GM10266 (cell line): ENCODE results near the gene AHRR.
"Not testable (repeated sequence)": the region's sequence is repeated elsewhere in the genome, so short reads cannot be mapped to it uniquely, and the experiment has no call there.

Experiments used
- DNase-seq: peaks from one replicate; pipeline ENCODE4 v3.0.0; 2012; ENCODE audit errors: extremely low spot score
- TF ChIP-seq, protein P1 (sequence below): IDR thresholded peaks from 2 replicates; pipeline ENCODE4 v1.5.1; 2012; ENCODE audit warnings: mild to moderate bottlenecking, low read depth; ENCODE audit not compliant: control insufficient read depth, insufficient read depth; ENCODE audit errors: missing control alignments

The AHRR gene

DNA sequence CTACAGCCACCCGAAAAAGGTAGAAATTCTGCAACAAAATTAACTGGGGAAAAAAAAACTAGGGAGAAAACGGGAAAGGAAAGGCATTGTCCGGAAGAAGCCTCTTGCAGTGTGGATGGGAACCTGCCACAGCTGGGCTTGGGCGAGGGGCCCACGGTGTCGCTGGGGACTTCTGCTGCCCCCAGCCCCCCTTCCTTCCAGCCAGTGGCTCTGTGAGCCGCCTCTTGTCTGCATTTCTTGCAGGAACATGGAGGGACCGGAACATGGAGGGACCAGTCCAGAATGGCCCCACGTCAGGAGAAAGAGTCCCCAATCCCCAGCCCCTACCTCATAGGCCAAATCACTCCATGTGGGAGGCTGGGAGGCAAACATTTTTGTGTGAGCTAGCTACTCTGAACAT, 84.5 kb downstream of the AHRR start:
- no peak for DNase-seq
- TF ChIP-seq, protein P1, sequence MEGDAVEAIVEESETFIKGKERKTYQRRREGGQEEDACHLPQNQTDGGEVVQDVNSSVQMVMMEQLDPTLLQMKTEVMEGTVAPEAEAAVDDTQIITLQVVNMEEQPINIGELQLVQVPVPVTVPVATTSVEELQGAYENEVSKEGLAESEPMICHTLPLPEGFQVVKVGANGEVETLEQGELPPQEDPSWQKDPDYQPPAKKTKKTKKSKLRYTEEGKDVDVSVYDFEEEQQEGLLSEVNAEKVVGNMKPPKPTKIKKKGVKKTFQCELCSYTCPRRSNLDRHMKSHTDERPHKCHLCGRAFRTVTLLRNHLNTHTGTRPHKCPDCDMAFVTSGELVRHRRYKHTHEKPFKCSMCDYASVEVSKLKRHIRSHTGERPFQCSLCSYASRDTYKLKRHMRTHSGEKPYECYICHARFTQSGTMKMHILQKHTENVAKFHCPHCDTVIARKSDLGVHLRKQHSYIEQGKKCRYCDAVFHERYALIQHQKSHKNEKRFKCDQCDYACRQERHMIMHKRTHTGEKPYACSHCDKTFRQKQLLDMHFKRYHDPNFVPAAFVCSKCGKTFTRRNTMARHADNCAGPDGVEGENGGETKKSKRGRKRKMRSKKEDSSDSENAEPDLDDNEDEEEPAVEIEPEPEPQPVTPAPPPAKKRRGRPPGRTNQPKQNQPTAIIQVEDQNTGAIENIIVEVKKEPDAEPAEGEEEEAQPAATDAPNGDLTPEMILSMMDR: no peak

DNA sequence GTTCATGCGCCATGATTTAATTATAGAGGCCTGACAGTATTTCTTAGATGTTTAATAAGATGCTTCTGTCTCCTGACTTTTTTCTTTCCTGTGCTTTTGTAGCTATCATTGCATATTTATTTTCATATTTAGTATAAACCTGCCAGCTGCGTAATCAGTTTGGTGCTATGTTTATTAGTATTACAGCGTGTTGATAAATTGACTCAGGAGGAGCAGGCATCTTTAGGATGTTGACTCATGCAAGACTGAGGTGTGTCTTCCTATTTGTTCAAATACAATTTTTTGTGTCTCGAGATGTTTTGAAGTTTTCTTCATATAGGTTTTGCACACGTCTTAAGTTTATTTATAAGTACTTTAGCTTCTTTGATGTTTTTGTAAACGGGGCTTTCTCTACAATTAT, 85.5 kb downstream of the AHRR start:
- DNase-seq: no peak
- TF ChIP-seq, protein P1: no peak

DNA sequence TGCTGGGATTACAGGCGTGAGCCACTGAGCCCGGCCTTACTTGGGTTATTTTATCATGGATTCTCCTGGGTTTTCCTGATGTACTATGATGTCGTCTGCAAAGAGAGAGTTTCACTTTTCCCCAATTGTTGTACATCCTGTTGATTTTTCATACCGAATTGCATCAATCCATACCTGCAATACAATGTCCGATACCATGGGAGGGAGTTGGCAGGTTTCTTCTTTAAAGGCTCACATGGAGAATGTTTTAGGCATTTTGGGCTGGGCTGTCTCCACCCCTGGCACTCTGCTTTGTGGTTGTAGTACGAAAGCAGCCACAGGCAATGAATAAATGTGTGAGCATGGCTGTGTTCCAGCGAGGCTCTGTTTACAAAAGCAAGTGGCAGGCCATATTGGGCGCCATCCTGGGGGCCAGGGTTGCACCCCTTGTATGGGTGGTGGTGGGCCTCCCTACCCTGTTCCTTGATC, 86.3 kb downstream of the AHRR start:
- no peak for DNase-seq
- TF ChIP-seq, protein P1: no peak

DNA sequence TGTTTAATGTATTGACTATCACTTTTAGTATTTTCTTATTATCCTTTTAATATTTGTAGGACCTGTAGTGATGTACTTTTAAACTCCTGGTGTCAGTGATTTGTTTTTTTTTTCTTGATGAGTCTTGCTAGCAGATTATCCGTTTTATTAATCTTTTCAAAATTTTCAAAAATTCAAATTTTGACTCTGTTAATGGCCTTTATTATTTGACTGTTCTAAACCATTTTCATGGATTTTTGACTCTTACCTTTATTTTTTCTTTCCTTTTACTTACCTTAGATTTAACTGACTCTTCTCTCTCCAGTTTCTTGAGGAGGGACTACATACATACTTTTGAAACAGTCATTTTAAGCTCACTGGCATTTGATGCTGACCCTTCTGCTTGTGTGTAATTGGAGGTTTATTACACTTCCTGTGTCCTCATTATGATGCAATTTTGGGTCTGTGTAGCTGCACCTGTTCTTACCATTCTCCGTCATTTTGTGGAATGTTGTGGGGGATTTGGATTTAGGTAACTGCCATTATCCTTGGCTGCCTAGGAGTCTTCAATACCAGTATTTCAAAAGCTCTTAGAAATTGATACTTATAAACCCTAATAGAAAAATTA, 89.5 kb downstream of the AHRR start:
- TF ChIP-seq, protein P1: no peak
- DNase-seq: no peak

DNA sequence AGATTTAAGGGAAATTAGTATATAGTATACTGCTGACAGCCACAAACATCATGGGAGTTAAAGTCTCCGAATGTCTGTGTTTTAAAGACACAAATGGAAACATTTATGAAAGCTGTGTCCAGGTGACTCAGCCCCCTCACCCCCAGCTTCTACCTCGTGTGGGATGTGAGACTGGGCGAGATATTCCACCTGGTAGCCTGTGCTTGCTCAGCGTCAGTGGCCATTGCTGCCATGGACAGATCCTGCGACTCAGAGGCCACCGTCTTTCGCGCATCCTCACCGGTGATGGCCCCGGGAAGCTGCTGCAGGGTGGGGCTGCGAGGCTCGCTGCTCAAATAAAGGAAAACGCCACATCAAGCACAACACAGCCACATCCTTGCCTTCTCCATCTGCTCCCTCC, 90.2 kb downstream of the AHRR start:
- TF ChIP-seq, protein P1: no peak
- no peak for DNase-seq

DNA sequence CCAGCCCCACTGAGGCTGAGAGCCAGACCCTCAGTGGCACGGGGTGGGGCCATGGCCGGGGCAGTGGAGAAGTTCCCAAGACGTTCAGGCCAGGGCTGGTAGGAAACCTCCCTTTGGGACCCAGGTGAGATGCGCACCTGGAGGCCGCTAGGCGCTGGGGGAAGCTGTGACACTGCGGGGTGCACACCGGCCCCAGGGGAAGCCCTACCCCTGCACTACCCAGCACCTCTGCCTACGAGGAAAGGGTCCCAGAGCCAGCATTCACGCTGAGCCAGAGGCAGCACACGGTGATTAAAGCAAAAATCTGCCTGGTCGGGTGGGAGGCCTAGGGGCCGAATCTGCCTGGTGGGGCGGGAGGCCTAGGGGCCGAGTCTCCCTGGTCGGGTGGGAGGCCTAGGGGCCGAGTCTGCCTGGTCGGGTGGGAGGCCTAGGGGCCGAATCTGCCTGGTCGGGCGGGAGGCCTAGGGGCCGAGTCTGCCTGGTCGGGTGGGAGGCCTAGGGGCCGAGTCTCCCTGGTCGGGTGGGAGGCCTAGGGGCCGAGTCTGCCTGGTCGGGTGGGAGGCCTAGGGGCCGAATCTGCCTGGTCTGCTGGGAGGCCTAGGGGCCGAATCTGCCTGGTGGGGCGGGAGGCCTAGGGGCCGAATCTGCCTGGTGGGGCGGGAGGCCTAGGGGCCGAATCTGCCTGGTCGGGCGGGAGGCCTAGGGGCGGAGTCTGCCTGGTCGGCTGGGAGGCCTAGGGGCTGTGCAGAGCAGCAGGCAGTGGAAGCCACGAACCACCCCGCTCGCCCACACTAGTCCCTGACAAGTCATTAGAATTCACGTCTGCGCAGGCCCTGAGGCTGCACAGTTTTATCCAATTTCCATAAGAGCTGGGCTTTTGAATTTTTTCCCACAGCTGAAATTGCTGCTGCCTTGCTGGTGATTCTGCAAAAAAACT, 93.7 kb downstream of the AHRR start:
- DNase-seq: not testable (repeated sequence)

DNA sequence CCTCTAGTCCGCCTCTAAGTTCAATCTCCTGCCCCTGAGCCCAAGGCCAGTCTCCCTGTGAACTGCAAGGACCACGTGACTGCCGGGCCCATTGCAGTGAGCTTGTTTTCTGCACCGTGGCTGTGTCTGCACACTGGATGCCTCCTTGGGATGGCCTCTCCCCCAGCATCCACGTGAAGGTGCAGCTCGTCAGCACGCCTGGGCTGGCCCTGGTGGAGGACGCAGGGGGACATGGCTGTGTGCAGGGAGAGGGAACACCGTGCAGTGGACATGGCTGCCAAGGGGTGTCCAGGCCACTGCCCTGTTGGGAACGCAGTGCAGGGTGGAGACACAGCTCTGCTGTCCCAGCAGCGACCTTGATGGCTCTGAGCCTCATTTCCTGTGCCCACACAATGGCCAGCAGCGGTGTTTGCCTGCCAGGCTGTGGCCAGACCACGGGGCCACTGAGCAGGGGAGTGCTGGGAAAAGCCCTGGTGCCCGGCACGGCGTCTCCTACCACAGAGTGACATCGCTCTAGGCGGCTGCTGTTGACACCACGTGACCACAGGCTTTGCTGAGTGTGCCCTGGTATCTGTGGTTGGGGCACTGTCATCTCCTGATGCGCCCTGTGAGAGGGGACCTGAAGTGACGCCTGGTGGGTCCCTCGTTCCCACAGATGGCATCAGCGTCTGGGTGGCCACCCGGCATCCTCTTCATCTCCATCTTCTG, 94.6 kb downstream of the AHRR start:
- DNase-seq: no peak
- TF ChIP-seq, protein P1: no peak
